Karpas-422 (cell line): Measurements from ENCODE around the gene RUNX2. TPM values are rescaled to one million over a fixed set of nuclear protein-coding genes. Genes with fewer than 3 reads are reported as not detected.

Experiments used
- DNase-seq: peaks from one replicate; pipeline ENCODE4 v3.0.0-alpha.2; 2015
- H2AFZ ChIP-seq: fragments of 200-600 bp; sonication (generic); 2 replicates; pipeline ENCODE4 v1.6.1; 2014; ENCODE audit warnings: antibody characterized with exemption, low read length, mixed read lengths
- H3K27ac ChIP-seq: fragments of 200-600 bp; sonication (generic); 2 replicates; pipeline ENCODE4 v1.5.1; 2014; ENCODE audit warnings: mild to moderate bottlenecking, low read length, moderate library complexity
- H3K27me3 ChIP-seq: fragments of 200-600 bp; sonication (generic); 2 replicates; pipeline ENCODE4 v1.6.1; 2014; ENCODE audit warnings: low read length, mixed read lengths
- H3K36me3 ChIP-seq: fragments of 200-600 bp; sonication (generic); 2 replicates; pipeline ENCODE4 v1.6.1; 2014; ENCODE audit warnings: low read length, mixed read lengths; ENCODE audit not compliant: insufficient read depth
- H3K4me1 ChIP-seq: fragments of 200-600 bp; sonication (generic); 2 replicates; pipeline ENCODE4 v1.6.1; 2014; ENCODE audit warnings: mild to moderate bottlenecking, low read length, mixed read lengths
- H3K4me2 ChIP-seq: fragments of 200-600 bp; sonication (generic); 2 replicates; pipeline ENCODE4 v1.6.1; 2014; ENCODE audit warnings: low read length, low read depth, mild to moderate bottlenecking; ENCODE audit not compliant: poor library complexity, severe bottlenecking
- H3K4me3 ChIP-seq: fragments of 200-600 bp; sonication (generic); 2 replicates; pipeline ENCODE4 v1.5.1; 2014; ENCODE audit warnings: mild to moderate bottlenecking, antibody characterized with exemption, low read length, mixed read lengths
- H3K79me2 ChIP-seq: fragments of 200-600 bp; sonication (generic); 2 replicates; pipeline ENCODE4 v1.6.1; 2014; ENCODE audit warnings: mild to moderate bottlenecking, low read length, mixed read lengths
- H3K9ac ChIP-seq: fragments of 200-600 bp; sonication (generic); 2 replicates; pipeline ENCODE4 v1.6.0; 2014; ENCODE audit warnings: low read length
- H3K9me2 ChIP-seq: fragments of 200-600 bp; sonication (generic), shearing (Covaris generic); replicated peaks from 2 replicates; pipeline ENCODE4 v1.6.0; 2014; ENCODE audit warnings: mild to moderate bottlenecking, low read length, moderate library complexity; ENCODE audit not compliant: insufficient read depth
- H3K9me3 ChIP-seq: fragments of 300-700, 200-600 bp; sonication (generic); 2 replicates; pipeline ENCODE4 v1.6.1; 2014; ENCODE audit warnings: low read length, mixed read lengths
- H4K20me1 ChIP-seq: fragments of 200-600 bp; sonication (generic); 2 replicates; pipeline ENCODE4 v1.6.1; 2014; ENCODE audit warnings: mild to moderate bottlenecking, antibody characterized with exemption, low read length, low read depth; ENCODE audit not compliant: insufficient read depth
- total RNA-seq: library from RNA; depleted of rRNA; stranded (reverse); fragments of >200 nt; shearing (Covaris generic); gene quantifications from 2 replicates; pipeline ENCODE4 v1.2.3, GENCODE V29; 2014; ENCODE audit warnings: low replicate concordance

Gene RUNX2
- total RNA-seq, 1 experiment from 2014 or later = 0.19 TPM

DNA sequence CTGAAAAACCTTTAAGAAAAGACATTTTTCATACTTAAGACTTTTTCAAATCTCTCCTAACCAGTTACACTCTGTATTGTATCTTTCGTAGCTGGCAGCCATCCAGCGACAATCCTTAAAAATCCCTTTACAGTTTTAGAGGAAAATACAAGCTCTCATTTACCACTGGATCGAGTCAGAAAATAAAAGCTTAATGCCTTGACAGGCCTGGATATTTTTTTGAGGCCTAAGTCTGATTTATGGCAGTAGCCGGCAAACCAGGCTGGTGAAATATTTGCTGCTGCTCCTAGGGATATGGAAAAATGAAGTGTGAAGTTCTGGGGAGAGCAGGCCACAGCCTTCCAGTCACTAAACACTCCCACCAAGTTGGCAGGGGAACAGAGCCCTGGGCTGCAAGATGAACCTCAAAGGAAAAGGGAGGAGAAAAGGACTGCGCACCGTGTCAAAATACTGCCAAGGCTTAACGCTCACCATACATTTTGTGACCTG, 262.6 kb downstream of the RUNX2 start:
- no peaks in the 10 kb centered on the region for H3K27me3 ChIP-seq
- H3K4me1 ChIP-seq = no peaks in the 10 kb centered on the region
- no peak overlapping the region for H3K4me2 ChIP-seq
- H3K36me3 ChIP-seq = no peaks in the 10 kb centered on the region
- no peak overlapping the region for H3K9ac ChIP-seq
- no peak for DNase-seq
- no peak overlapping the region for H2AFZ ChIP-seq
- no peaks in the 10 kb centered on the region for H4K20me1 ChIP-seq
- no peak overlapping the region for H3K27ac ChIP-seq
- H3K79me2 ChIP-seq = no peaks in the 10 kb centered on the region
- no peak overlapping the region for H3K4me3 ChIP-seq
- no peaks in the 10 kb centered on the region for H3K9me2 ChIP-seq
- H3K9me3 ChIP-seq = no peaks in the 10 kb centered on the region

DNA sequence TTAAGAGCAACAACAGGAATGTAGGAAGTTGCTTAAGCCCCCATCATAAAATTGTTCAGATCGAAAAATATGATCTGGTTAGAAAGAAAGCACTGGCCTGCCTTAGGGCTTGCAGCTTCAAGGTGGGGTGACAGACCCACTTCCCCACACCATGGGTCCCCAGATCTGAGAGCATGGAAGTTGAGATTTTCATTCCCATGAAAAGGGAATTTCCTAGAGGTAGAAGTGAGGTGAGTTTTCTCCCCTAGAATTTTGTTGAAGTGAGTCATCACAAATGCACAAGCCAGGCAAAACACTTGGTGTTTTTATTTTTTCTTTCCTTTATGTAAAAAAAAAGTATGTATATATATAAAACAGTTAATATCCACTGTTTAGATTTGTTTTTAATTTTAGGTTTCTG, 263.2 kb downstream of the RUNX2 start:
- no peaks in the 10 kb centered on the region for H3K27me3 ChIP-seq
- H3K79me2 ChIP-seq = no peaks in the 10 kb centered on the region
- H4K20me1 ChIP-seq = no peaks in the 10 kb centered on the region
- no peaks in the 10 kb centered on the region for H3K9me3 ChIP-seq
- no peaks in the 10 kb centered on the region for H3K9me2 ChIP-seq
- H3K27ac ChIP-seq = no peak overlapping the region
- DNase-seq = no peak
- no peak overlapping the region for H3K4me2 ChIP-seq
- H3K4me1 ChIP-seq = no peaks in the 10 kb centered on the region
- H3K4me3 ChIP-seq = no peak overlapping the region
- no peak overlapping the region for H3K9ac ChIP-seq
- H3K36me3 ChIP-seq = no peaks in the 10 kb centered on the region
- H2AFZ ChIP-seq = no peak overlapping the region

DNA sequence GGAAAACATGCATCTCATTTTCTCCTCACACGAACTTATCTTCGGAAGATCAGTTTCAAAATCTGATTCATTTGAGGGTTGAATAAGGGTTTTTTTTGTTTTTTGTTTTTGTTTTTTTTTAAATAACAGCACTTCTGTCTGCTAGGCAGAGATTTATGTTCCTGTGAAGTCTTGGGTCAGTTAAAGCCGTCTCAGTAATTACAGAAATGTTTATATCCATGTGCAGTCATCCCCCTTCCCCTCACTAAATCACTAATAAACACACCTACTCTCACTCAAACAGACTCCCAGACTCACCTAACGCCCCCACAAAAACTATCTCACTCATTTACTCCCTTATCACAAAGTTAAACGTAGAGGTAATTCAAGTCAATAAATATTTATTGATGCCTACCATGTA, 263.8 kb downstream of the RUNX2 start:
- no peaks in the 10 kb centered on the region for H3K9me2 ChIP-seq
- no peaks in the 10 kb centered on the region for H3K79me2 ChIP-seq
- no peak overlapping the region for H3K4me2 ChIP-seq
- no peaks in the 10 kb centered on the region for H3K27me3 ChIP-seq
- no peak overlapping the region for H3K27ac ChIP-seq
- H2AFZ ChIP-seq = no peak overlapping the region
- H3K9me3 ChIP-seq = no peaks in the 10 kb centered on the region
- no peak for DNase-seq
- H3K36me3 ChIP-seq = no peaks in the 10 kb centered on the region
- H3K9ac ChIP-seq = no peak overlapping the region
- no peak overlapping the region for H3K4me3 ChIP-seq
- no peaks in the 10 kb centered on the region for H4K20me1 ChIP-seq
- no peaks in the 10 kb centered on the region for H3K4me1 ChIP-seq

DNA sequence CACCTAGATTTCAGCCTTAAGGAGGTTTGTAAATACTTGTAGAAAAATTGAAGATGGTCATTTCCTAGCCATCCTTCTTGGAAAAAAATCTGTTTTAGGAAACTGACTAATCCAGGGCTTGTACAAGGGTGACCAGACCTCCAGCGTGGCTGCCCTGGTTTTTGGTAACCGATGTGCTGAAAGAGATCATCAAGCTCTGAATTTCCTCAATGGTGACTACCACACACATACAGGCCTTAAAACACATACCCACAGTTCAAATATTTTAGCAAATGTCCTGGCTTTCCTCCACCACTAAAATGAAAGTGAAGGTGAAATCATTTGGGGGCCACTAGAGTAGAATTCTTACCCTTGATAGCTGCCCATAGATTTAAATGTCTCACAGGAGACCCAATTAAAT, 264.9 kb downstream of the RUNX2 start:
- H3K79me2 ChIP-seq = no peaks in the 10 kb centered on the region
- no peak for DNase-seq
- H3K4me2 ChIP-seq = no peak overlapping the region
- H3K4me1 ChIP-seq = no peaks in the 10 kb centered on the region
- H3K9me3 ChIP-seq = no peaks in the 10 kb centered on the region
- H2AFZ ChIP-seq = no peak overlapping the region
- H3K9me2 ChIP-seq = no peaks in the 10 kb centered on the region
- H3K9ac ChIP-seq = no peak overlapping the region
- H3K36me3 ChIP-seq = no peaks in the 10 kb centered on the region
- no peak overlapping the region for H3K27ac ChIP-seq
- no peaks in the 10 kb centered on the region for H3K27me3 ChIP-seq
- H4K20me1 ChIP-seq = no peaks in the 10 kb centered on the region
- H3K4me3 ChIP-seq = no peak overlapping the region

DNA sequence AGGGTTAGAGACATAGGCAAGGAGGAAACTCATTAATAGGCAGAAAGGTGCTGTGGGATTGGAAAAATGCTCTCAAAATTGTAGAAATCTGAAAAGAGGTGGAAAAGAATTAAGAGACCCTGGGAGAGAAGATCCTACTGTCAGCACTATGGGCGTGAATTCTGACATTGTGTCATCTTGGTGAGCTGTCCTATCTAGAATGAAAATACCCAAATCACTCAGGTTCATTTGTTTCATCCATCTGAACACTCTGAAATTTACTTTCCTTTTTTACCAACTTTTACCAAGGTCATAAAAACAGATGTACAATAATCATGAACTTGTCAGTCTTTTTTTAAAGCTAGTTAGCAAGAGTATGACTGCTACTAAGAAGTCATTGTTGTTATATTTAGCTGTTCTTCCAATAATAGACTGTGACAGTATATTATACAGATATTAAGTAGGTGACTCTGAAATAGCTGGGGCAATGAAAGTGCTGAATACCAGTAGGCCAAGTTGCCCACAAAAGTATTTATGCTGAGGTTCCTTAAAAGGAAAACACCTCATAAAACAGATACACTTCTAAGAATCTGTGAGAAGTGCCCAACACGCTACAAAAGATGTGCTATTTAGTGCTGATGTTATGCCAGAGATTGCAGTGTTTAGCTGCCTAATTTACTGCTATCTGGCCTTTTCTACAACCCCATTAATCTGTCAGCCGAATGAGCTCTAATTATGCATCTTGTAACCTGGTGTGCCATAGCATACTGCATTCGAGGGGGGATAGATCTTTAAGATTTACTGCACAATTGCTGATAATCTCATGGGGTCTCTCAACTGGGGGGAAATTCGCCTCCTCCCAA, 267.1 kb downstream of the RUNX2 start:
- peaks cover 8% of the 10 kb centered on the region; the same call in 1 of the 2 replicates for H3K9me3 ChIP-seq

DNA sequence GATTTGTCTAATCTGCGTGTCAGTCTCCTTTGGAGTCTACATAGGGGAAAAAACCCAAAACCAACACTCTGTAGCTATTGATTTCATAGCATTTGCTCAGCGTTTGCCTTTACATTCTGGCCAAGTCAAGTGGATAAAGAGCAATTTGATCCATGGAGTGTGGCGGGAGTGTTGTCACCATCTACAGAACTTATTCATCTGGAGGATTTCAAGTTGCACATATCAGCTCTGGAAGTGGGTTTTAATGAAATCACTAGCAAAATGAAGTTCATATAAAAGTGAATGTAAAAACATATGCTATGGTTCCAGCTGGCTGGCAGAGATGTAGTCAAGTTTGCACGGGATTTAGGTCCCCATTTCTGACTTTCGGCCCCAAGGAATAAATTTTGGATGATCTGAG, 269.3 kb downstream of the RUNX2 start:
- no peak overlapping the region for H3K4me2 ChIP-seq
- H3K9me2 ChIP-seq = no peaks in the 10 kb centered on the region
- H3K27me3 ChIP-seq = peaks cover 8% of the 10 kb centered on the region; the same call in 1 of the 2 replicates
- no peak overlapping the region for H3K9ac ChIP-seq
- peaks cover 15% of the 10 kb centered on the region; the same call in 1 of the 2 replicates for H3K9me3 ChIP-seq
- no peak overlapping the region for H3K4me3 ChIP-seq
- no peak overlapping the region for H2AFZ ChIP-seq
- H3K36me3 ChIP-seq = no peaks in the 10 kb centered on the region
- H3K79me2 ChIP-seq = no peaks in the 10 kb centered on the region
- no peaks in the 10 kb centered on the region for H3K4me1 ChIP-seq
- H4K20me1 ChIP-seq = no peaks in the 10 kb centered on the region
- H3K27ac ChIP-seq = no peak overlapping the region
- DNase-seq = no peak

More for the DNA sequence above, 267.1 kb downstream of the RUNX2 start:
- no peaks in the 10 kb centered on the region for H3K9me2 ChIP-seq
- H3K4me2 ChIP-seq = no peak overlapping the region
- H3K27ac ChIP-seq = no peak overlapping the region
- H3K36me3 ChIP-seq = no peaks in the 10 kb centered on the region
- H4K20me1 ChIP-seq = no peaks in the 10 kb centered on the region
- no peak for DNase-seq
- H2AFZ ChIP-seq = no peak overlapping the region
- H3K9ac ChIP-seq = no peak overlapping the region
- H3K4me3 ChIP-seq = no peak overlapping the region
- no peaks in the 10 kb centered on the region for H3K4me1 ChIP-seq
- no peaks in the 10 kb centered on the region for H3K79me2 ChIP-seq
- H3K27me3 ChIP-seq = peaks cover 8% of the 10 kb centered on the region; the same call in 1 of the 2 replicates

DNA sequence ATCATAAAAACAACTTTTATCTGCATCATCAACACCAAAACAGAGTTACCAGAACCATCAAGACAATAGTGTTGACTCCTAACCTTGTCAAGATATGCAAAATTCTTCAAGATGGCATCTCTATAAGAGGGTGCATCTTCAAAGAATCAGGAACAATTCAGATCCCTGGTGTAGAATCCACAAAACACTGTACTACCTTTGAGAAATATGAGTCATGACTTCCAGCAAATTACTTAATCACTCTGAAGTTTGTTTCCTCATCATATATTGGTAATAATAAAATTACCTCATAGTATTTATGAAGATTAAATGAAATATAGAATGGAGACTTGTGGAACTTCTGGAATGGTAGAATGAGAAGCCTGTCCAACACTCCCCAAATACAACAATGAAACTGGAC, 270.9 kb downstream of the RUNX2 start:
- Histone ChIP-seq H3K4me3 (no peak overlapping the region), H3K27ac (no peak overlapping the region), H3K4me2 (no peak overlapping the region), H3K9me3 (peaks cover 15% of the 10 kb centered on the region; the same call in 1 of the 2 replicates), H3K27me3 (peaks cover 8% of the 10 kb centered on the region; the same call in 1 of the 2 replicates), H3K4me1 (no peaks in the 10 kb centered on the region), H3K9ac (no peak overlapping the region), H4K20me1 (no peaks in the 10 kb centered on the region), H3K9me2 (no peaks in the 10 kb centered on the region), H3K79me2 (no peaks in the 10 kb centered on the region), H2AFZ (no peak overlapping the region), H3K36me3 (no peaks in the 10 kb centered on the region)
- DNase-seq = no peak

DNA sequence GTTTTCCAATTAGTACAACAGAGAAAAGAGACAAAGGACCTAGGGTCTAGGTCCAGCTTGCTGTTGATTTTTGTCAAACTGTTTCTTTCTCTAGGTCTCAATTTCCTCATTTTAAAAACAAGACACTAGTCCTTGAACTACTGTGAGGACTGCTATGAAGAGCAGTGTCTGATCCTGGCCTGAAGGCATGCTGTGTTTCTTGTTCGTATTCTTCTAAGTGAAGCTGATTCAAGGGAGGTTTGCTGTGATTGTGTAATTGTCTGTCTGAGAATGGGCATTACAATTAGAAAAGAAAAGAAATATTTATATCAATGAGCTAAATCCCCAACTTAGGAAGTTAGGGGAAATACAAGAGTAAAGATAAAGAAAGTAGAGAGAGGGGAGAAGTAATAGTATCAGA, 277.8 kb downstream of the RUNX2 start:
- Histone ChIP-seq H3K9ac (no peak overlapping the region), H3K9me3 (peaks cover under 1% of the 10 kb centered on the region; the same call in 1 of the 2 replicates), H3K4me3 (no peak overlapping the region), H3K4me1 (peaks cover 3% of the 10 kb centered on the region; the same call in 1 of the 2 replicates), H3K27me3 (no peaks in the 10 kb centered on the region; the same call in 1 of the 2 replicates), H4K20me1 (no peaks in the 10 kb centered on the region), H3K79me2 (no peaks in the 10 kb centered on the region), H3K27ac (no peak overlapping the region), H3K4me2 (no peak overlapping the region), H3K36me3 (no peaks in the 10 kb centered on the region), H2AFZ (no peak overlapping the region), H3K9me2 (no peaks in the 10 kb centered on the region)
- DNase-seq = no peak
